Tibial artery (tissue), 4 donors: ENCODE data around the gene RGPD3.

Experiments used
- DNase-seq, 2 donors: peaks; one replicate each; pipeline ENCODE4 v3.0.0-alpha.2; 2019
- H3K27ac ChIP-seq, 2 donors: fragments of 200-600 bp; sonication (generic) in 1 of 2; 1 replicate in 1 of 2; 2 replicates in 1 of 2; pipeline ENCODE4 v1.5.1; 2018 to 2019; ENCODE audit warnings: mild to moderate bottlenecking in 1 of 2
- H3K27me3 ChIP-seq, 2 donors: fragments of 200-600 bp; sonication (generic) in 1 of 2; one replicate each; pipeline versions ENCODE4 v1.5.1 to v1.6.0; 2016 to 2019
- H3K36me3 ChIP-seq, 3 donors: fragments of 200-600 bp; sonication (generic) in 2 of 3; one replicate each; pipeline ENCODE4 v1.5.1; 2016 to 2019; ENCODE audit warnings: mild to moderate bottlenecking in 2 of 3
- H3K4me1 ChIP-seq, 4 donors: fragments of 200-600 bp; sonication (generic) in 2 of 4; 1 replicate in 3 of 4; 2 replicates in 1 of 4; pipeline ENCODE4 v1.5.1; 2016 to 2019
- H3K4me3 ChIP-seq, 2 donors: fragments of 200-600 bp; sonication (generic) in 1 of 2; 1 replicate in 1 of 2; 2 replicates in 1 of 2; pipeline ENCODE4 v1.5.1; 2018 to 2019; ENCODE audit warnings: mild to moderate bottlenecking in 2 of 2
- H3K9me3 ChIP-seq, 3 donors: fragments of 200-600 bp; sonication (generic) in 1 of 3; one replicate each; pipeline ENCODE4 v1.5.1; 2016 to 2019
- intact Hi-C: fragments of 100-400 bp; cut with DNase I; formaldehyde crosslinking; loops from one replicate; pipeline ENCODE4 v1.15.0; 2023; ENCODE audit warnings: low total_unique reads
- TF ChIP-seq, protein P1 (sequence below), 2 experiments: fragments of 200-600 bp in 1 of 2; fragments of 450-650 bp in 1 of 2; IDR thresholded peaks; one replicate each; pipeline ENCODE4 v1.5.1; 2017 to 2019; ENCODE audit warnings: antibody characterized with exemption in 2 of 2, mild to moderate bottlenecking in 1 of 2, moderate library complexity in 1 of 2

Gene RGPD3

DNA sequence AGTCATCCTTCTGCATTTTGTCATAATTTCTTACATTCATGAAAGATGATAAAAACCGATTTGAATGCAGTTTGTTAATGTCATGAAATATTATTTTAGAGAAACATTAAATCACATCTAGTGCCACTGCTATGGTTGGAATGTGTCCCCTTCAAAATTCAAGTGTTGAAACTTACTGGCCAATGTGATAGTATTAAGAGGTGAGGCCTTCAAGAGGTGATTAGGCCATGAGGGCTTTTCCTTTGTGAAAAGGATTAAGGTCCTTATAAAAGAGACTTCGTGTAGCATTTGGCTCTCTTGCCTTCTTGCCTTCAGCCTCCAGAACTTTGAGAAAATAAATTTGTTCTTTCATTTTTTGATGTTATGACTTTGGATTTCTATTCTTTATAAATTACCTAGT lies 117.2 kb downstream of the RGPD3 start:
- Histone ChIP-seq H3K36me3 (no peaks in the 10 kb centered on the region), H3K27me3 (no peaks in the 10 kb centered on the region), H3K4me3 (no peak overlapping the region), H3K9me3 (no peaks in the 10 kb centered on the region), H3K4me1 (no peaks in the 10 kb centered on the region), H3K27ac (no peak overlapping the region)
- no peak for DNase-seq
- intact Hi-C loops, result no loop called here
- TF ChIP-seq, protein P1, sequence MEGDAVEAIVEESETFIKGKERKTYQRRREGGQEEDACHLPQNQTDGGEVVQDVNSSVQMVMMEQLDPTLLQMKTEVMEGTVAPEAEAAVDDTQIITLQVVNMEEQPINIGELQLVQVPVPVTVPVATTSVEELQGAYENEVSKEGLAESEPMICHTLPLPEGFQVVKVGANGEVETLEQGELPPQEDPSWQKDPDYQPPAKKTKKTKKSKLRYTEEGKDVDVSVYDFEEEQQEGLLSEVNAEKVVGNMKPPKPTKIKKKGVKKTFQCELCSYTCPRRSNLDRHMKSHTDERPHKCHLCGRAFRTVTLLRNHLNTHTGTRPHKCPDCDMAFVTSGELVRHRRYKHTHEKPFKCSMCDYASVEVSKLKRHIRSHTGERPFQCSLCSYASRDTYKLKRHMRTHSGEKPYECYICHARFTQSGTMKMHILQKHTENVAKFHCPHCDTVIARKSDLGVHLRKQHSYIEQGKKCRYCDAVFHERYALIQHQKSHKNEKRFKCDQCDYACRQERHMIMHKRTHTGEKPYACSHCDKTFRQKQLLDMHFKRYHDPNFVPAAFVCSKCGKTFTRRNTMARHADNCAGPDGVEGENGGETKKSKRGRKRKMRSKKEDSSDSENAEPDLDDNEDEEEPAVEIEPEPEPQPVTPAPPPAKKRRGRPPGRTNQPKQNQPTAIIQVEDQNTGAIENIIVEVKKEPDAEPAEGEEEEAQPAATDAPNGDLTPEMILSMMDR (IDR thresholded peaks at IDR 0.05), result no peak

DNA sequence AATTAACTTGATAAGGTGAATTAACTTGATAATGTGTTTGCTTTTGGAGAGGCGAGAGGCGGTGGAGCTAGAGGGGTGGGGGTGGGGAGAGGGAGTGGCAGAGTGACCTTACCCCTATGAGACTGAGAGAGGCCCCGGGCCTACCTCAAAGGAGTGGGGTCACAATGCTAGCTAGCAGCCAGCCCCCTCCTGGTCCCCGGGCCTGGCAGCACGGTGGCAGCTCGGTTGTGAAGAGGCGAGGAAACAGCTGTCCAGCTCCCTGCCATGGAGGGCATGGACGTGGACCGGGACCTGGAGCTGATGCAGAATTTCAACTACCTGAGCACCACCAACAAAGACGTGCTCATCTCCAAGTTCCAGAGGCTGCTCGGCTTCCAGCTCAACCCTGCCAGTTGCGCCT lies 123.9 kb downstream of the RGPD3 start:
- Histone ChIP-seq H3K4me1 (no peaks in the 10 kb centered on the region), H3K36me3 (no peaks in the 10 kb centered on the region), H3K9me3 (peaks cover 0 to 9% (median 0%) of the 10 kb centered on the region in 3 donors), H3K27ac (no peak overlapping the region), H3K27me3 (no peaks in the 10 kb centered on the region), H3K4me3 (no peak overlapping the region)
- TF ChIP-seq, protein P1 (IDR thresholded peaks at IDR 0.05), result no peak
- no peak for DNase-seq
- intact Hi-C loops, result no loop called here

DNA sequence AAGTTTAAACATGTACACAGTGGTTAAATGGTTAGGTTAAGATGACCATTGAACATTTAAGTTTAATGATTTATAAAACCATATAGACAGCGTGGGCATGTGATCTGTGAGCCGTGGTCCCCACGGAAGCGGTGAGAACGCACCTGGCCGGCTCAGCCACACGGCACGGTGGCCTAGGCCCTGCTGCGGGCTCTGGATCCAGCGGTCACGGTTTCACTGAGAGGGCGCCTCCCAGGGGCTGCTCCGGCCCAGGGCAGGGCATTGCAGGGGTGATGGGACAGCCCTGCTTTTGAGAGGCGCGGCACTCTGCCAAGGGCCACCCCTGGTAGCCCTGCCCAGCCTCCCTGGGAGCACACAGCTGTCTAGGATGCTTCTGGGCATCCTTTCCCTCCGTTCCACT lies 124.9 kb downstream of the RGPD3 start:
- no peaks in the 10 kb centered on the region for H3K27me3 ChIP-seq
- TF ChIP-seq, protein P1 (IDR thresholded peaks at IDR 0.05), result no peak
- H3K4me3 ChIP-seq, result no peak overlapping the region
- H3K27ac ChIP-seq, result no peak overlapping the region
- intact Hi-C loops, result no loop called here
- no peak for DNase-seq
- H3K4me1 ChIP-seq, result no peaks in the 10 kb centered on the region
- H3K36me3 ChIP-seq, result no peaks in the 10 kb centered on the region
- H3K9me3 ChIP-seq, result peaks cover 0 to 9% (median 0%) of the 10 kb centered on the region in 3 donors

DNA sequence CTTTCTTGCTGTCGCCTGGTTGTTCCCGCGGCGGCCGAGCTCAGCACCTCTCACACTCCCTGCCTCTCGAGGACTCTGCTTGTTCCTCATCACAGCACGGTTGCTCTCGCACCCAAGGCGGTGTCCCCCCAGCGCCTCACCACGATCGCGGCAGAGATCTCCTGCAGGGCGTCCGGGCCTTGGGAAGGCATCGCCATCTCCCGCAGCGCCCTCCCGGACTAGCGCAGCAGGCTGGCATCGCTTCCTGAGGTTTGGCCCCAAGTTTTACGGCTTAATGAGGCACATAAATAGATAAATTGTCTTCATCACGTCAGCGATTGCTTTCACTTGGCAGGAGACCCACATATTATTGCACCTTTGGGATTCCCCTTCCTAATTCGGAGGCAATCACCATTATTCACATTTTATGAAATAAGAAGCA lies 125.4 kb downstream of the RGPD3 start:
- Histone ChIP-seq H3K9me3 (peaks cover 0 to 9% (median 0%) of the 10 kb centered on the region in 3 donors), H3K4me1 (no peaks in the 10 kb centered on the region), H3K36me3 (no peaks in the 10 kb centered on the region), H3K4me3 (no peak overlapping the region), H3K27me3 (no peaks in the 10 kb centered on the region), H3K27ac (no peak overlapping the region)
- no peak for DNase-seq
- TF ChIP-seq, protein P1 (IDR thresholded peaks at IDR 0.05), result no peak
- intact Hi-C loops, result no loop called here

DNA sequence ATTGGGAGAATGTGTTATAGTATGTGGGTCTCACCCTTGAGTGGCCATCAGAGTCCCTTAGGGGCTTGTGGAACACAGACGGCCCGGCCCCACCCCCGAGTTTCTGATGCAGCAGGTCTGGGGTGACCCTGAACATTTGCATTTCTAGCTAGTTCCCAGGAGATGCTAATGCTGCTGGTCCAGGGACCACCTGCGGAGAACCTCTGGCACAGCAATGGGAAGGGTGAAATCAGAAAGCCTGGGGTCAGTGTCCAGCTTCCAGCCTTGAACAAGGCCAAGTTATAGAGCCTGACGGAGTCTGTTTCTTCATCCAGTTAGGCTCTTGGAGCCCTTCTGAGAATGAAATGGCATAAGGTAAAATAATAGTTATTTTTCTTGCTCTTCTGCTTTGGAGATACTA lies 126.5 kb downstream of the RGPD3 start:
- no peaks in the 10 kb centered on the region for H3K27me3 ChIP-seq
- no peak overlapping the region for H3K4me3 ChIP-seq
- intact Hi-C loops, result no loop called here
- H3K9me3 ChIP-seq, result peaks cover 0 to 9% (median 0%) of the 10 kb centered on the region in 3 donors
- H3K27ac ChIP-seq, result no peak overlapping the region
- TF ChIP-seq, protein P1 (IDR thresholded peaks at IDR 0.05), result no peak
- no peaks in the 10 kb centered on the region for H3K4me1 ChIP-seq
- no peak for DNase-seq
- H3K36me3 ChIP-seq, result no peaks in the 10 kb centered on the region
